Body of pancreas (tissue), 4 donors: Measurements from ENCODE around the gene G3BP2.

Source experiments
- CTCF ChIP-seq, 7 experiments: fragments of 450-650 bp in 4 of 7; fragments of 200-600 bp in 3 of 7; sonication (generic) in 3 of 7; IDR thresholded peaks; one replicate each; pipeline ENCODE4 v1.5.1; 2016 to 2019; ENCODE audit warnings: antibody characterized with exemption in 7 of 7
- POLR2A ChIP-seq, 3 donors: fragments of 450-650 bp; IDR thresholded peaks; one replicate each; pipeline ENCODE4 v1.6.1; 2016; ENCODE audit warnings: antibody characterized with exemption in 3 of 3, mild to moderate bottlenecking in 2 of 3

- TF ChIP-seq POLR2A (IDR thresholded peaks at IDR 0.05) (no peak), CTCF (IDR thresholded peaks at IDR 0.05) (no peak)
Observed at GRCh38 chr4:75644095-75644494, 29.1 kb downstream of the G3BP2 start.
